HepG2 (cell line): ENCODE measurements around the gene GGA2.

ENCODE experiments used
- CC2D1A ChIP-seq: sonication (generic); formaldehyde crosslinking; IDR thresholded peaks from 2 replicates; pipeline ENCODE4 v1.8.1; 2023; ENCODE audit warnings: mild to moderate bottlenecking, missing genetic modification reagents
- KDM3A ChIP-seq: IDR thresholded peaks from 2 replicates; pipeline ENCODE4 v1.6.1; 2018; ENCODE audit warnings: low read depth, missing compliant biosample characterization
- KDM5A ChIP-seq: fragments of 200-600 bp; sonication (generic); IDR thresholded peaks from 2 replicates; pipeline ENCODE4 v1.7.0; 2018; ENCODE audit warnings: antibody characterized with exemption, mild to moderate bottlenecking, low read length, borderline replicate concordance
- NFATC3 ChIP-seq: sonication (generic); formaldehyde crosslinking; IDR thresholded peaks from 2 replicates; pipeline ENCODE4 v1.5.1; 2020; ENCODE audit warnings: mild to moderate bottlenecking, missing genetic modification reagents
- NFYB ChIP-seq: sonication (generic); formaldehyde crosslinking; IDR thresholded peaks from 2 replicates; pipeline ENCODE4 v1.4.0; 2020; ENCODE audit warnings: missing genetic modification reagents
- ZNF143 ChIP-seq: sonication (generic); formaldehyde crosslinking; IDR thresholded peaks from 2 replicates; pipeline ENCODE4 v1.4.0; 2020; ENCODE audit warnings: missing genetic modification reagents
- TF ChIP-seq, protein P1 (sequence below): sonication (generic); formaldehyde crosslinking; IDR thresholded peaks from 2 replicates; pipeline ENCODE4 v1.5.0; 2020; ENCODE audit warnings: mild to moderate bottlenecking, missing genetic modification reagents, moderate library complexity
- TF ChIP-seq, protein P2 (sequence below): sonication (generic); formaldehyde crosslinking; IDR thresholded peaks from 2 replicates; pipeline ENCODE4 v1.5.1; 2020; ENCODE audit warnings: mild to moderate bottlenecking, missing genetic modification reagents, moderate library complexity

DNA sequence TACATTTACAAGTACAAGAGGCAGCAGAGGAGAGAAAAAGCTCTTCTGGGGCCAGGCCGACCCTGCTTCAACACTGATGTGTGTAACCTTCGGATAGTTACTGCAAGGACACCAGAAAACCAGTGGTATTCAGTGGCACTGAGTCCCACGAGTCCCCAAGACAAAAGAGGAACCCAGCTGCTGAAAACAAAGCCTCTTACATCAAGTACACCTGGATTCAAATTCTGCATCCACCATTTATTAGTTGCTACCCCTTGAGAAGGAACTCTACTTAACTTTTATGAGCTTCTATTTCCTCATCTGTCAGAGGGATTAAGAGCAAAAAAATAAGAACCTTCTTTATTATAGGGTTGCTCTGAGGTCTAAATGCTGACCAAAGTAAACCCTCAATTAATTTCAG lies 44.2 kb upstream of the GGA2 start:
- TF ChIP-seq, protein P1, sequence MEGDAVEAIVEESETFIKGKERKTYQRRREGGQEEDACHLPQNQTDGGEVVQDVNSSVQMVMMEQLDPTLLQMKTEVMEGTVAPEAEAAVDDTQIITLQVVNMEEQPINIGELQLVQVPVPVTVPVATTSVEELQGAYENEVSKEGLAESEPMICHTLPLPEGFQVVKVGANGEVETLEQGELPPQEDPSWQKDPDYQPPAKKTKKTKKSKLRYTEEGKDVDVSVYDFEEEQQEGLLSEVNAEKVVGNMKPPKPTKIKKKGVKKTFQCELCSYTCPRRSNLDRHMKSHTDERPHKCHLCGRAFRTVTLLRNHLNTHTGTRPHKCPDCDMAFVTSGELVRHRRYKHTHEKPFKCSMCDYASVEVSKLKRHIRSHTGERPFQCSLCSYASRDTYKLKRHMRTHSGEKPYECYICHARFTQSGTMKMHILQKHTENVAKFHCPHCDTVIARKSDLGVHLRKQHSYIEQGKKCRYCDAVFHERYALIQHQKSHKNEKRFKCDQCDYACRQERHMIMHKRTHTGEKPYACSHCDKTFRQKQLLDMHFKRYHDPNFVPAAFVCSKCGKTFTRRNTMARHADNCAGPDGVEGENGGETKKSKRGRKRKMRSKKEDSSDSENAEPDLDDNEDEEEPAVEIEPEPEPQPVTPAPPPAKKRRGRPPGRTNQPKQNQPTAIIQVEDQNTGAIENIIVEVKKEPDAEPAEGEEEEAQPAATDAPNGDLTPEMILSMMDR (CRISPR knock-in tag), result no peak
- TF ChIP-seq NFYB (CRISPR knock-in tag), result no peak
- TF ChIP-seq KDM3A (CRISPR knock-in tag), result no peak
- no peak for TF ChIP-seq KDM5A
- no peak for TF ChIP-seq ZNF143 (CRISPR knock-in tag)
- TF ChIP-seq, protein P2, sequence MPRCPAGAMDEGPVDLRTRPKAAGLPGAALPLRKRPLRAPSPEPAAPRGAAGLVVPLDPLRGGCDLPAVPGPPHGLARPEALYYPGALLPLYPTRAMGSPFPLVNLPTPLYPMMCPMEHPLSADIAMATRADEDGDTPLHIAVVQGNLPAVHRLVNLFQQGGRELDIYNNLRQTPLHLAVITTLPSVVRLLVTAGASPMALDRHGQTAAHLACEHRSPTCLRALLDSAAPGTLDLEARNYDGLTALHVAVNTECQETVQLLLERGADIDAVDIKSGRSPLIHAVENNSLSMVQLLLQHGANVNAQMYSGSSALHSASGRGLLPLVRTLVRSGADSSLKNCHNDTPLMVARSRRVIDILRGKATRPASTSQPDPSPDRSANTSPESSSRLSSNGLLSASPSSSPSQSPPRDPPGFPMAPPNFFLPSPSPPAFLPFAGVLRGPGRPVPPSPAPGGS (CRISPR knock-in tag), result no peak
- no peak for TF ChIP-seq CC2D1A (CRISPR knock-in tag)
- no peak for TF ChIP-seq NFATC3 (CRISPR knock-in tag)
